HepG2 (cell line): ENCODE results near the gene PSMD6.

ENCODE experiments used
- EZH2 ChIP-seq: conservative IDR thresholded peaks from 2 replicates; pipeline ENCODE4 v1.6.1; 2012; ENCODE audit warnings: mild to moderate bottlenecking, low read depth, low read length, moderate library complexity
- ZBTB7A ChIP-seq: sonication (generic); formaldehyde crosslinking; IDR thresholded peaks from 2 replicates; pipeline ENCODE4 v1.8.0; 2022; ENCODE audit warnings: mild to moderate bottlenecking, missing genetic modification reagents
- TF ChIP-seq, protein P1 (sequence below): sonication (generic); formaldehyde crosslinking; IDR thresholded peaks from 2 replicates; pipeline ENCODE4 v1.5.0; 2020; ENCODE audit warnings: mild to moderate bottlenecking, missing genetic modification reagents, moderate library complexity

DNA sequence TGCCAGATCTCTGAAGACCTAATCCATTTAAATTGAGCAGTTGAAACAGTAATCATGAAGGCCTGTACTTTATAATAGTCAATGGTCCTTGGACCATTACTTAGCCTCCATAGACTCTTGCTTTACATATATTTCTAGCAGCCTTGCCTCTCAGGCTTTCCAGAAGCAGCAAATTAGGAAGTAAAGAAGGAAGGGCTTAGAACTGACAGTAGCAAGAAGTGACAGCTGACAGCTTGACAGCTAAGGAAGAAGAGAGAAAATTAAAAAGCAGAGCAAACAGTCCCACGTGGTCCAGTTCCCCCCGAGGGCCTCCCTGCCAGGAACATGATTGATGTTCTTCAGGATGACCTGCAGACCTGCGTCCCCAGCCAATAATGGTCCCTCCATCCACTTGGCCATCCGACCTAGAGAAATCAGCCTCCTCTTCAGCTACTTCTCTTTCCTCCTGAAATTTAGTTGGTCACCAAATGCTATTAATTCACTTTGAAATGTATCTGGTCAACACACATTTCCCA is 15.0 kb upstream of the PSMD6 start:
- no peak for TF ChIP-seq EZH2
- TF ChIP-seq ZBTB7A: no peak
- TF ChIP-seq, protein P1, sequence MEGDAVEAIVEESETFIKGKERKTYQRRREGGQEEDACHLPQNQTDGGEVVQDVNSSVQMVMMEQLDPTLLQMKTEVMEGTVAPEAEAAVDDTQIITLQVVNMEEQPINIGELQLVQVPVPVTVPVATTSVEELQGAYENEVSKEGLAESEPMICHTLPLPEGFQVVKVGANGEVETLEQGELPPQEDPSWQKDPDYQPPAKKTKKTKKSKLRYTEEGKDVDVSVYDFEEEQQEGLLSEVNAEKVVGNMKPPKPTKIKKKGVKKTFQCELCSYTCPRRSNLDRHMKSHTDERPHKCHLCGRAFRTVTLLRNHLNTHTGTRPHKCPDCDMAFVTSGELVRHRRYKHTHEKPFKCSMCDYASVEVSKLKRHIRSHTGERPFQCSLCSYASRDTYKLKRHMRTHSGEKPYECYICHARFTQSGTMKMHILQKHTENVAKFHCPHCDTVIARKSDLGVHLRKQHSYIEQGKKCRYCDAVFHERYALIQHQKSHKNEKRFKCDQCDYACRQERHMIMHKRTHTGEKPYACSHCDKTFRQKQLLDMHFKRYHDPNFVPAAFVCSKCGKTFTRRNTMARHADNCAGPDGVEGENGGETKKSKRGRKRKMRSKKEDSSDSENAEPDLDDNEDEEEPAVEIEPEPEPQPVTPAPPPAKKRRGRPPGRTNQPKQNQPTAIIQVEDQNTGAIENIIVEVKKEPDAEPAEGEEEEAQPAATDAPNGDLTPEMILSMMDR (CRISPR knock-in tag): no peak
